Measurements from ENCODE around the gene SP9. TPM values are rescaled to one million over a fixed set of nuclear protein-coding genes. Genes with fewer than 3 reads are reported as not detected.

SP9 gene
- total RNA-seq, 1 experiment from 2014 or later, result not detected

GRCh38 chr2:174322149-174322548 lies 12.6 kb upstream of the SP9 start:
- Histone ChIP-seq H3K4me1 (ENCODE audit: insufficient read depth, low read length) (no peaks in the 10 kb centered on the region), H3K27ac (ENCODE audit: insufficient read length, low read depth, low read length) (no peak overlapping the region), H3K27me3 (ENCODE audit: insufficient read depth, low read length) (peaks cover 18% of the 10 kb centered on the region), H2BK5ac (ENCODE audit: insufficient read length, low read length) (no peak overlapping the region), H2BK120ac (ENCODE audit: low read depth, low read length, poor library complexity, severe bottlenecking) (no peak overlapping the region), H3K4me2 (ENCODE audit: insufficient read depth, insufficient read length, low read length) (no peak overlapping the region), H3K4ac (ENCODE audit: low read depth, low read length) (no peak overlapping the region), H3K23me2 (ENCODE audit: insufficient read length, low read depth, low read length, poor library complexity, severe bottlenecking) (peaks cover 17% of the 10 kb centered on the region), H4K20me1 (ENCODE audit: control insufficient read depth, insufficient read depth, insufficient read length) (no peaks in the 10 kb centered on the region), H4K8ac (replicated peaks; ENCODE audit: insufficient read length, low read depth, low read length) (no peak overlapping the region), H2BK12ac (ENCODE audit: insufficient read length, low read depth, low read length) (no peak overlapping the region), H3K18ac (ENCODE audit: insufficient read length, low read depth, low read length) (no peak overlapping the region), H4K91ac (ENCODE audit: insufficient read length, low read depth, low read length) (no peak overlapping the region), H4K5ac (ENCODE audit: insufficient read length, low read depth, low read length) (no peak overlapping the region), H3K79me1 (ENCODE audit: insufficient read depth, low read depth, low read length, poor library complexity, severe bottlenecking) (no peaks in the 10 kb centered on the region), H2BK15ac (ENCODE audit: low read depth, low read length) (no peak overlapping the region), H2AFZ (ENCODE audit: low read length) (no peak overlapping the region), H3K14ac (ENCODE audit: insufficient read depth, low read length) (no peak overlapping the region), H3K9ac (ENCODE audit: extremely low read depth, insufficient read length, low read length) (no peak overlapping the region), H2BK20ac (ENCODE audit: low read depth, low read length, poor library complexity, severe bottlenecking) (no peak overlapping the region), H3T11ph (ENCODE audit: low read length) (no peak overlapping the region), H3K9me3 (ENCODE audit: control insufficient read depth, low read depth, low read length) (no peaks in the 10 kb centered on the region), H3K79me2 (ENCODE audit: insufficient read depth, low read length) (no peaks in the 10 kb centered on the region), H3K56ac (ENCODE audit: insufficient read length, low read depth, low read length) (no peak overlapping the region), H2AK5ac (ENCODE audit: insufficient read length, low read length) (no peak overlapping the region), H3K23ac (ENCODE audit: insufficient read length, low read depth, low read length) (no peak overlapping the region)
- Mint-ChIP-seq H3K4me3 (no peak overlapping the region), H3K27ac (no peak overlapping the region), H3K4me1 (peaks cover 11 to 15% of the 10 kb centered on the region in 2 experiments), H3K27me3 (ENCODE audit: low read depth) (peaks cover 67% of the 10 kb centered on the region), H3K9me3 (peaks cover 0 to 3% of the 10 kb centered on the region in 2 experiments; a peak in 1 of 5 replicates), H3K36me3 (ENCODE audit: insufficient read depth in 1 of 3, low read depth in 3 of 3) (peaks cover 0 to 2% (median 0%) of the 10 kb centered on the region in 3 experiments; a peak in 1 of 7 replicates)
- DNase-seq, result no peak
- no CpG with 5 or more reads among the region's 1 CpG for WGBS (ENCODE audit: extremely low coverage, insufficient read length, low lambda C conversion rate)
- TF ChIP-seq CTCF (conservative IDR thresholded peaks at IDR 0.05), result no peak
